B cell (primary cell): ENCODE data around the gene KLK4.

ENCODE experiments used
- EZH2 ChIP-seq: IDR thresholded peaks from 2 replicates; pipeline ENCODE4 v1.6.1; 2012; ENCODE audit warnings: borderline replicate concordance, low read depth, mild to moderate bottlenecking, moderate library complexity, low read length; ENCODE audit not compliant: insufficient read depth, poor library complexity, severe bottlenecking
- TF ChIP-seq, protein P1 (sequence below): fragments of 200-600 bp; IDR thresholded peaks from one replicate; pipeline ENCODE4 v1.8.0; 2022; ENCODE audit warnings: antibody characterized with exemption, mild to moderate bottlenecking

DNA sequence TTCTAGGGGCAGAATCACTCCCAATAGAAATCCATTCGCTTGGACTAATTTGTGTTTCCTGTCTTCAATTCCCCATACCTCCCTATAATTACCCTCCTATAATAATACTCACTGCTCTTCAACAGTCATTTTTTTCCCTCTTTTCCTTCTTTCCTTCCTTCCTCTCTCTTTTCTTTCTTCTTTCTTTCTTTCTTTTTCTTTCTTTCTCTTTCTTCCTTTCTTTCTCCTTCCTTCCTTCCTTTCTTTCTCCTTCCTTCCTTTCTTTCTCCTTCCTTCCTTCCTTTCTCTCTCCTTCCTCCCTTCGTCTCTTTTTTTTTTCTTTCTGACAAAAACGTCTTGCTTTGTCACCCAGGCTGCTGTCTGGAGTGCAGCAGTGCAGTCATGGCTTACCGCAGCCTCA, 33.6 kb upstream of the KLK4 start:
- TF ChIP-seq, protein P1, sequence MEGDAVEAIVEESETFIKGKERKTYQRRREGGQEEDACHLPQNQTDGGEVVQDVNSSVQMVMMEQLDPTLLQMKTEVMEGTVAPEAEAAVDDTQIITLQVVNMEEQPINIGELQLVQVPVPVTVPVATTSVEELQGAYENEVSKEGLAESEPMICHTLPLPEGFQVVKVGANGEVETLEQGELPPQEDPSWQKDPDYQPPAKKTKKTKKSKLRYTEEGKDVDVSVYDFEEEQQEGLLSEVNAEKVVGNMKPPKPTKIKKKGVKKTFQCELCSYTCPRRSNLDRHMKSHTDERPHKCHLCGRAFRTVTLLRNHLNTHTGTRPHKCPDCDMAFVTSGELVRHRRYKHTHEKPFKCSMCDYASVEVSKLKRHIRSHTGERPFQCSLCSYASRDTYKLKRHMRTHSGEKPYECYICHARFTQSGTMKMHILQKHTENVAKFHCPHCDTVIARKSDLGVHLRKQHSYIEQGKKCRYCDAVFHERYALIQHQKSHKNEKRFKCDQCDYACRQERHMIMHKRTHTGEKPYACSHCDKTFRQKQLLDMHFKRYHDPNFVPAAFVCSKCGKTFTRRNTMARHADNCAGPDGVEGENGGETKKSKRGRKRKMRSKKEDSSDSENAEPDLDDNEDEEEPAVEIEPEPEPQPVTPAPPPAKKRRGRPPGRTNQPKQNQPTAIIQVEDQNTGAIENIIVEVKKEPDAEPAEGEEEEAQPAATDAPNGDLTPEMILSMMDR, result no peak
- no peak for TF ChIP-seq EZH2
